Neural cell (in vitro differentiated cells): ENCODE data around the gene GTF2IRD1. TPM values are rescaled to one million over a fixed set of nuclear protein-coding genes. Genes with fewer than 3 reads are reported as not detected.

ENCODE experiments used
- H2AFZ ChIP-seq: fragments of 200-600, 300-800 bp; sonication (generic), shearing (Covaris generic); 2 replicates; pipeline ENCODE4 v1.6.0; 2014; ENCODE audit warnings: low read depth, mild to moderate bottlenecking, antibody characterized with exemption, low read length, moderate library complexity
- H3F3A ChIP-seq: fragments of 200-600 bp; shearing (Covaris generic); 2 replicates; pipeline ENCODE4 v1.6.1; 2016; ENCODE audit warnings: mild to moderate bottlenecking, moderate library complexity, mixed read lengths, antibody characterized with exemption, low read length; ENCODE audit not compliant: insufficient read depth, poor library complexity, severe bottlenecking
- H3K27ac ChIP-seq: fragments of 200-600, 300-800 bp; sonication (generic), shearing (Covaris generic); 2 replicates; pipeline ENCODE4 v1.5.1; 2014; ENCODE audit warnings: mild to moderate bottlenecking, low read length, moderate library complexity
- H3K27me3 ChIP-seq: fragments of 300-800, 200-600 bp; sonication (generic), shearing (Covaris generic); 2 replicates; pipeline ENCODE4 v1.6.0; 2014; ENCODE audit warnings: mild to moderate bottlenecking, low read depth, low read length, moderate library complexity; ENCODE audit not compliant: insufficient read depth
- H3K36me3 ChIP-seq: fragments of 300-800, 200-600 bp; sonication (generic), shearing (Covaris generic); 2 replicates; pipeline ENCODE4 v1.5.1; 2014; ENCODE audit warnings: mild to moderate bottlenecking, antibody characterized with exemption, low read length, moderate library complexity; ENCODE audit not compliant: insufficient read depth
- H3K4me2 ChIP-seq: fragments of 300-800, 200-600 bp; sonication (generic), shearing (Covaris generic); 2 replicates; pipeline ENCODE4 v1.6.0; 2014; ENCODE audit warnings: mild to moderate bottlenecking, low read length
- H3K4me3 ChIP-seq: fragments of 300-800, 200-600 bp; sonication (generic), shearing (Covaris generic); 2 replicates; pipeline ENCODE4 v1.5.1; 2014; ENCODE audit warnings: mild to moderate bottlenecking, low read length, moderate library complexity
- H3K79me2 ChIP-seq: fragments of 200-600 bp; shearing (Covaris generic); replicated peaks from 2 replicates; pipeline ENCODE4 v1.6.0; 2014; ENCODE audit warnings: mild to moderate bottlenecking, low read length, moderate library complexity; ENCODE audit not compliant: insufficient read depth
- H3K9ac ChIP-seq: fragments of 300-800, 200-600 bp; sonication (generic), shearing (Covaris generic); 2 replicates; pipeline ENCODE4 v1.6.1; 2016; ENCODE audit warnings: mild to moderate bottlenecking, low read length, mixed read lengths
- H3K9me2 ChIP-seq: fragments of 200-600 bp; shearing (Covaris generic); 2 replicates; pipeline ENCODE4 v1.6.1; 2016; ENCODE audit warnings: mild to moderate bottlenecking, low read length, mixed read lengths; ENCODE audit not compliant: insufficient read depth
- H3K9me3 ChIP-seq: fragments of 200-600, 300-800 bp; sonication (generic), shearing (Covaris generic); 2 replicates; pipeline ENCODE4 v1.6.1; 2016; ENCODE audit warnings: mild to moderate bottlenecking, mixed run types, low read length, moderate library complexity, mixed read lengths
- H4K20me1 ChIP-seq: fragments of 200-600 bp; shearing (Covaris generic); 2 replicates; pipeline ENCODE4 v1.6.1; 2016; ENCODE audit warnings: mild to moderate bottlenecking, mixed run types; ENCODE audit not compliant: insufficient read depth
- CTCF ChIP-seq: fragments of 450-650 bp; IDR thresholded peaks from 2 replicates; pipeline ENCODE4 v1.5.1; 2014; ENCODE audit warnings: antibody characterized with exemption, mild to moderate bottlenecking, moderate library complexity; ENCODE audit not compliant: poor library complexity, severe bottlenecking
- EP300 ChIP-seq: fragments of 450-650 bp; conservative IDR thresholded peaks from 2 replicates; pipeline ENCODE4 v1.6.1; 2014; ENCODE audit warnings: antibody characterized with exemption, mild to moderate bottlenecking, moderate library complexity; ENCODE audit not compliant: poor library complexity, severe bottlenecking
- EZH2 ChIP-seq: fragments of 200-600, 300-800 bp; shearing (Covaris generic), sonication (generic); IDR thresholded peaks from 2 replicates; pipeline ENCODE4 v1.6.1; 2014; ENCODE audit warnings: antibody characterized with exemption, low read length, borderline replicate concordance, mild to moderate bottlenecking; ENCODE audit not compliant: insufficient read depth, poor library complexity, severe bottlenecking
- MXI1 ChIP-seq: fragments of 450-650 bp; conservative IDR thresholded peaks from 2 replicates; pipeline ENCODE4 v1.6.1; 2014; ENCODE audit warnings: antibody characterized with exemption, mild to moderate bottlenecking; ENCODE audit not compliant: poor library complexity, severe bottlenecking
- POLR2AphosphoS5 ChIP-seq: IDR thresholded peaks from 2 replicates; pipeline ENCODE4 v1.6.1; 2012
- RAD21 ChIP-seq: fragments of 450-650 bp; conservative IDR thresholded peaks from 2 replicates; pipeline ENCODE4 v1.6.1; 2014; ENCODE audit warnings: antibody characterized with exemption, mild to moderate bottlenecking, moderate library complexity
- REST ChIP-seq: IDR thresholded peaks from 2 replicates; pipeline ENCODE4 v1.6.1; 2012; ENCODE audit warnings: borderline replicate concordance
- SMC3 ChIP-seq: fragments of 450-650 bp; conservative IDR thresholded peaks from 2 replicates; pipeline ENCODE4 v1.6.1; 2014; ENCODE audit warnings: antibody characterized with exemption, mild to moderate bottlenecking, moderate library complexity; ENCODE audit not compliant: poor library complexity
- TAF1 ChIP-seq: IDR thresholded peaks from 2 replicates; pipeline ENCODE4 v1.6.1; 2012; ENCODE audit warnings: low read depth
- polyA plus RNA-seq: library from polyadenylated mRNA; depleted of rRNA; stranded (reverse); fragments of >200 nt; gene quantifications from 2 replicates; pipeline ENCODE4 v1.2.3, GENCODE V29; 2014

GTF2IRD1 gene
- polyA plus RNA-seq, 1 donor from 2014 or later, result 31.9 TPM

GRCh38 chr7:74455928-74456327 lies 2.2 kb downstream of the GTF2IRD1 start:
- Histone ChIP-seq H3K79me2 (peaks cover 60% of the 10 kb centered on the region), H3K27ac (no peak overlapping the region), H3K27me3 (no peaks in the 10 kb centered on the region)

GRCh38 chr7:74457007-74457406 lies 3.3 kb downstream of the GTF2IRD1 start:
- no peak overlapping the region for H3K4me2 ChIP-seq
- no peaks in the 10 kb centered on the region for H4K20me1 ChIP-seq
- H3K9me2 ChIP-seq, result no peaks in the 10 kb centered on the region
- H3K79me2 ChIP-seq, result peaks cover 67% of the 10 kb centered on the region
- no peak overlapping the region for H3K9ac ChIP-seq
- no peaks in the 10 kb centered on the region for H3K27me3 ChIP-seq
- H3K4me3 ChIP-seq, result no peak overlapping the region
- no peaks in the 10 kb centered on the region for H3F3A ChIP-seq
- no peak overlapping the region for H3K27ac ChIP-seq
- no peaks in the 10 kb centered on the region for H3K36me3 ChIP-seq
- H3K9me3 ChIP-seq, result no peaks in the 10 kb centered on the region
- no peak overlapping the region for H2AFZ ChIP-seq
- no peak for TF ChIP-seq POLR2AphosphoS5
- TF ChIP-seq MXI1, result no peak
- TF ChIP-seq SMC3, result no peak
- no peak for TF ChIP-seq EZH2
- no peak for TF ChIP-seq REST
- TF ChIP-seq EP300, result no peak
- TF ChIP-seq TAF1, result no peak
- no peak for TF ChIP-seq RAD21
- TF ChIP-seq CTCF, result no peak

More at GRCh38 chr7:74455928-74456327, 2.2 kb downstream of the GTF2IRD1 start:
- TF ChIP-seq REST, result no peak
- no peak for TF ChIP-seq TAF1
- no peak for TF ChIP-seq SMC3
- no peak for TF ChIP-seq EP300
- peak overlapping the region; percentile 93 for H3K9ac ChIP-seq
- H3K9me2 ChIP-seq, result no peaks in the 10 kb centered on the region
- H3K4me3 ChIP-seq, result peak overlapping the region; percentile 90
- H3K36me3 ChIP-seq, result no peaks in the 10 kb centered on the region
- no peak overlapping the region for H3K4me2 ChIP-seq
- no peaks in the 10 kb centered on the region for H4K20me1 ChIP-seq
- no peaks in the 10 kb centered on the region for H3K9me3 ChIP-seq
- no peak overlapping the region for H2AFZ ChIP-seq
- H3F3A ChIP-seq, result no peaks in the 10 kb centered on the region
